Peyer's patch (tissue), 4 donors: ENCODE measurements around the gene ZNF385D.

ENCODE experiments used
- POLR2A ChIP-seq, 2 donors: fragments of 450-650 bp; IDR thresholded peaks; one replicate each; pipeline ENCODE4 v1.5.1; 2017; ENCODE audit warnings: antibody characterized with exemption in 2 of 2, mild to moderate bottlenecking in 2 of 2, moderate library complexity in 2 of 2
- TF ChIP-seq, protein P1 (sequence below), 6 experiments: fragments of 450-650 bp in 4 of 6; fragments of 200-600 bp in 2 of 6; sonication (generic) in 1 of 6; IDR thresholded peaks; one replicate each; pipeline ENCODE4 v1.5.1; 2017 to 2019; ENCODE audit warnings: antibody characterized with exemption in 6 of 6, mild to moderate bottlenecking in 3 of 6, moderate library complexity in 1 of 6

DNA sequence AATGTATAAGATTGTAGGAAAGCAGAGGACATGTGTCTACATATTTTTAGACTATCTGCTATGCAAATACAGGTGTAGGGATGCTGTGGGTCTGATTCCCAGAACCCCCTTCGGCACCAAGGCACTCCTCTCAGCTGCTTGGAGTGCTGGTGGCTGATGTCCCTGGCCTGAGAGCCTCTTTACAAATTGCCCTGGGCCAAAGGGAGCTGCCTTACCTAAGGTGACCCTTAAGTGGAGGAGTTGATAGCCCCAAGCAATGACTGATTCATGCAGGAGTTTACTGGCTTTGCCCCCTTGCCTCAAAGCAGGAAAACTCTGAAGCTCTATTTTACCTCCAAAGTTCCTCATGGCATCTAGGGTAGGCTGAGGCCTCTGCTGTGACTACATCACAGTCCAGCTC lies 83.0 kb downstream of the ZNF385D start:
- TF ChIP-seq, protein P1, sequence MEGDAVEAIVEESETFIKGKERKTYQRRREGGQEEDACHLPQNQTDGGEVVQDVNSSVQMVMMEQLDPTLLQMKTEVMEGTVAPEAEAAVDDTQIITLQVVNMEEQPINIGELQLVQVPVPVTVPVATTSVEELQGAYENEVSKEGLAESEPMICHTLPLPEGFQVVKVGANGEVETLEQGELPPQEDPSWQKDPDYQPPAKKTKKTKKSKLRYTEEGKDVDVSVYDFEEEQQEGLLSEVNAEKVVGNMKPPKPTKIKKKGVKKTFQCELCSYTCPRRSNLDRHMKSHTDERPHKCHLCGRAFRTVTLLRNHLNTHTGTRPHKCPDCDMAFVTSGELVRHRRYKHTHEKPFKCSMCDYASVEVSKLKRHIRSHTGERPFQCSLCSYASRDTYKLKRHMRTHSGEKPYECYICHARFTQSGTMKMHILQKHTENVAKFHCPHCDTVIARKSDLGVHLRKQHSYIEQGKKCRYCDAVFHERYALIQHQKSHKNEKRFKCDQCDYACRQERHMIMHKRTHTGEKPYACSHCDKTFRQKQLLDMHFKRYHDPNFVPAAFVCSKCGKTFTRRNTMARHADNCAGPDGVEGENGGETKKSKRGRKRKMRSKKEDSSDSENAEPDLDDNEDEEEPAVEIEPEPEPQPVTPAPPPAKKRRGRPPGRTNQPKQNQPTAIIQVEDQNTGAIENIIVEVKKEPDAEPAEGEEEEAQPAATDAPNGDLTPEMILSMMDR (IDR thresholded peaks at IDR 0.05) = no peak
- no peak for TF ChIP-seq POLR2A (IDR thresholded peaks at IDR 0.05)
